Renal pelvis (tissue), 4 donors: Measurements from ENCODE around the gene CD79B. TPM values are rescaled to one million over a fixed set of nuclear protein-coding genes. Genes with fewer than 3 reads are reported as not detected.
"Not testable (repeated sequence)": the region's sequence is repeated elsewhere in the genome, so short reads cannot be mapped to it uniquely, and the experiment has no call there.

Experiments used
- DNase-seq: peaks from one replicate; pipeline ENCODE4 v3.0.0-alpha.2; 2013
- polyA plus RNA-seq, 3 donors: library from polyadenylated mRNA; unstranded; fragments of 120-200 nt; gene quantifications; one replicate each; pipeline ENCODE4 v1.2.1, GENCODE V29; 2013; ENCODE audit not compliant: insufficient read length in 3 of 3

CD79B gene
- polyA plus RNA-seq, 3 donors: 1.8 to 3.1 (median 2.3) TPM

GRCh38 chr17:63914471-63914870 is 17.7 kb downstream of the CD79B start:
- no peak for DNase-seq

GRCh38 chr17:63911657-63912100 is 20.5 kb downstream of the CD79B start:
- no peak for DNase-seq

GRCh38 chr17:63911041-63911635 is 21.0 kb downstream of the CD79B start, which contains the start of gene CSHL1:
CSHL1 (minus strand) TSS chr17:63911258; CDS start chr17:63911196, 62 bp downstream.
- no peak for DNase-seq

GRCh38 chr17:63910096-63910495 is 22.0 kb downstream of the CD79B start:
- DNase-seq: no peak

- DNase-seq: not testable (repeated sequence)
Measured at GRCh38 chr17:63909586-63909985, 22.5 kb downstream of the CD79B start.

- DNase-seq: not testable (repeated sequence)
Measured at GRCh38 chr17:63907161-63907778, 24.9 kb downstream of the CD79B start.

GRCh38 chr17:63904796-63905195 is 27.3 kb downstream of the CD79B start:
- not testable (repeated sequence) for DNase-seq

- not testable (repeated sequence) for DNase-seq
Measured at GRCh38 chr17:63903787-63904201, 28.3 kb downstream of the CD79B start.

- not testable (repeated sequence) for DNase-seq
Measured at GRCh38 chr17:63901971-63902370, 30.2 kb downstream of the CD79B start.

GRCh38 chr17:63898899-63899798 is 33.0 kb downstream of the CD79B start:
- not testable (repeated sequence) for DNase-seq

GRCh38 chr17:63896524-63897354 is 35.4 kb downstream of the CD79B start, which contains the start of gene CSH1:
CSH1 (minus strand) TSS chr17:63896574; CDS start chr17:63896511, 63 bp downstream.
- not testable (repeated sequence) for DNase-seq

GRCh38 chr17:63894821-63895220 is 37.3 kb downstream of the CD79B start:
- DNase-seq: not testable (repeated sequence)

- not testable (repeated sequence) for DNase-seq
Measured at GRCh38 chr17:63894021-63894420, 38.1 kb downstream of the CD79B start.

- not testable (repeated sequence) for DNase-seq
Measured at GRCh38 chr17:63892316-63893037, 39.7 kb downstream of the CD79B start.

GRCh38 chr17:63889026-63889848 is 42.9 kb downstream of the CD79B start:
- DNase-seq: not testable (repeated sequence)

GRCh38 chr17:63885119-63885518 is 47.0 kb downstream of the CD79B start:
- DNase-seq: not testable (repeated sequence)

- DNase-seq: not testable (repeated sequence)
Measured at GRCh38 chr17:63882626-63883126, 49.5 kb downstream of the CD79B start.

GRCh38 chr17:63881935-63882601 is 50.1 kb downstream of the CD79B start, which contains the start of gene GH2:
GH2 (minus strand) TSS chr17:63881944; CDS start chr17:63881801, 143 bp downstream.
- peak; percentile 21 for DNase-seq

- not testable (repeated sequence) for DNase-seq
Measured at GRCh38 chr17:63881337-63881736, 50.8 kb downstream of the CD79B start.
